SU-DHL-6 (cell line): ENCODE measurements around the gene KCTD1.

Experiments used
- CTCF ChIP-seq: fragments of 200-600 bp; sonication (generic); IDR thresholded peaks from one replicate; pipeline ENCODE4 v1.5.1; 2017; ENCODE audit warnings: antibody characterized with exemption, mild to moderate bottlenecking, low read length, moderate library complexity; ENCODE audit not compliant: insufficient read depth, poor library complexity, severe bottlenecking
- EZH2phosphoT487 ChIP-seq: fragments of 200-600 bp; sonication (generic), shearing (Covaris generic); conservative IDR thresholded peaks from 2 replicates; pipeline ENCODE4 v1.6.1; 2018; ENCODE audit warnings: mild to moderate bottlenecking, antibody characterized with exemption, low read length, moderate library complexity, mixed read lengths

GRCh38 chr18:26548415-26549262 is at the start of gene KCTD1:
- TF ChIP-seq CTCF: no peak
- TF ChIP-seq EZH2phosphoT487: no peak
